LNCAP (cell line): ENCODE measurements around the gene CPVL.

ENCODE experiments used
- CTCF ChIP-seq: fragments of 450-650 bp; IDR thresholded peaks from 2 replicates; pipeline ENCODE4 v1.5.1; 2017; ENCODE audit warnings: mild to moderate bottlenecking

The CPVL gene

GRCh38 chr7:28976022-28976421 is 170.3 kb downstream of the CPVL start:
- no peak for TF ChIP-seq CTCF

- TF ChIP-seq CTCF, result no peak
Measured at GRCh38 chr7:28973591-28973990, 172.7 kb downstream of the CPVL start.

GRCh38 chr7:28964056-28964455 is 182.3 kb downstream of the CPVL start:
- no peak for TF ChIP-seq CTCF

- no peak for TF ChIP-seq CTCF
Measured at GRCh38 chr7:28961972-28962371, 184.4 kb downstream of the CPVL start.

- TF ChIP-seq CTCF, result no peak
Measured at GRCh38 chr7:28960071-28960840, 186.1 kb downstream of the CPVL start.

GRCh38 chr7:28958980-28959347 is 187.4 kb downstream of the CPVL start:
- TF ChIP-seq CTCF, result no peak

- TF ChIP-seq CTCF, result no peak
Measured at GRCh38 chr7:28958235-28958979, 187.9 kb downstream of the CPVL start, which contains the start of gene TRIL. TRIL (minus strand) TSS chr7:28958330; CDS start chr7:28958046, 284 bp downstream.
